Measurements from ENCODE around the gene GIPC1. TPM values are rescaled to one million over a fixed set of nuclear protein-coding genes. Genes with fewer than 3 reads are reported as not detected.
A peak's percentile ranks its signal among the peaks of the same experiment; 100 is the strongest.

Gene GIPC1
- total and polyA plus RNA-seq, 9 of the 15 experiments (the other 6 are each of a cell fraction or from before 2014, with no cell fraction given) = 0.49 to 54.7 (median 24.8) TPM

DNA sequence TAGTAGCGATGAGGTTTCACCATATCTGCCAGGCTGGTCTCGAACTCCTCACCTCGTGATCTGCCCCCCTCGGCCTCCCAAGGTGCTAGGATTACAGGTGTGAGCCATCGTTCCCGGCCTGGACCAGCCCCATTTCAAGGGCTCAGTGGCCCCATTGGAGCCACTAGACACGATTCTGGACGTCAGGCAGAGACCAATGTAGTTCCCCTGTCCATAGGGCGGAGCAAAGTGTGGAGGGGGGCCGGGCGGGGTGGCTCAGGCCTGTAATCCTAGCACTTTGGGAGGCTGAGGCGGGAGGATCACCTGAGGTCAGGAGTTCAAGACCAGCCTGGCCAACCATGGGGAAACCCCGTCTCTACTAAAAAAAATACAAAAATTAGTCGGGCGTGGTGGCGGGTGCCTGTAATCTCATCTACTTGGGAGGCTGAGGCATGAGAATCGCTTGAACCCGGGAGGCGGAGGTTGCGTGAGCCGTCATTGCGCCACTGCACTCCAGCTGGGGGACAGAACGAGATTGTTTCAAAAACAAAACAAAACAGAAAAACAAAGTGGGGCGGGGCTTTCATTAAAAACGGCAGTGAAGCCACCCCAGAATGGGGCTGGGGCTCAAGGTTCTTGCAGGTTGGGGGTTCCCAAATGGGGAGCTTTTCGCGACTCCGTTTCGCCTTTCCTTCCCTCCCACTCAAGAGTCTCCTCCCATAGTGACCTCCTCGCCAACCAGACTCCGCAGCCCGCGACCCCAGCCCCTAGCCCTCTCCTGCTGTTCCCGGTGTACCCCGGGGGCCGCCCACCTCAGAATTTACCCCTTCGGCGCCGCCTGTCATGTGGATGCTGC is 32.7 kb upstream of the GIPC1 start (continued):
- peak; percentile 50; the same call in 1 of the 2 replicates for TF ChIP-seq SMARCA4 (IDR thresholded peaks at IDR 0.05)
- peak; percentile 88 for TF ChIP-seq SMARCA5 (IDR thresholded peaks at IDR 0.05)
- peak; percentile 34 for TF ChIP-seq EP400 (IDR thresholded peaks at IDR 0.05)
- TF ChIP-seq SMARCE1 (IDR thresholded peaks at IDR 0.05) = peak; percentile 35; the same call in 1 of the 2 replicates
- TF ChIP-seq FOXK1 (CRISPR knock-in tag; IDR thresholded peaks at IDR 0.05; ENCODE audit: borderline replicate concordance) = 0 out of 2 replicates have a peak, but pooled peaks have one; percentile 17
- peak; percentile 95 for TF ChIP-seq BCOR (IDR thresholded peaks at IDR 0.05)
- TF ChIP-seq SIN3B (IDR thresholded peaks at IDR 0.05; ENCODE audit: low read depth) = no peak
- TF ChIP-seq DPF2 (IDR thresholded peaks at IDR 0.05) = peak; percentile 65
- no peak for TF ChIP-seq TEAD1 (CRISPR knock-in tag; IDR thresholded peaks at IDR 0.05)
- no peak for TF ChIP-seq MLLT1 (IDR thresholded peaks at IDR 0.05)
- no peak for TF ChIP-seq NUFIP1 (IDR thresholded peaks at IDR 0.05; ENCODE audit: partially characterized antibody)
- TF ChIP-seq, protein P1, sequence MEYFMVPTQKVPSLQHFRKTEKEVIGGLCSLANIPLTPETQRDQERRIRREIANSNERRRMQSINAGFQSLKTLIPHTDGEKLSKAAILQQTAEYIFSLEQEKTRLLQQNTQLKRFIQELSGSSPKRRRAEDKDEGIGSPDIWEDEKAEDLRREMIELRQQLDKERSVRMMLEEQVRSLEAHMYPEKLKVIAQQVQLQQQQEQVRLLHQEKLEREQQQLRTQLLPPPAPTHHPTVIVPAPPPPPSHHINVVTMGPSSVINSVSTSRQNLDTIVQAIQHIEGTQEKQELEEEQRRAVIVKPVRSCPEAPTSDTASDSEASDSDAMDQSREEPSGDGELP (CRISPR knock-in tag; IDR thresholded peaks at IDR 0.05; ENCODE audit: borderline replicate concordance) = peak; percentile 70; the same call in 1 of the 2 replicates
- no peak for TF ChIP-seq DIDO1 (tag; IDR thresholded peaks at IDR 0.05; ENCODE audit: low read depth)
- 0 out of 2 replicates have a peak, but pooled peaks have one; percentile 9 for TF ChIP-seq TEAD4 (IDR thresholded peaks at IDR 0.05; ENCODE audit: low read length)
- TF ChIP-seq TEAD4 (CRISPR knock-in tag; IDR thresholded peaks at IDR 0.05; ENCODE audit: borderline replicate concordance) = no peak
- peak; percentile 66 for TF ChIP-seq ARID1B (IDR thresholded peaks at IDR 0.05)
- TF ChIP-seq CC2D1A (IDR thresholded peaks at IDR 0.05) = peak; percentile 66
- no peak for TF ChIP-seq EZH2 (IDR thresholded peaks at IDR 0.05; ENCODE audit: borderline replicate concordance, low read depth, low read length)
- 0 out of 2 replicates have a peak, but pooled peaks have one; percentile 3 for TF ChIP-seq PHB2 (IDR thresholded peaks at IDR 0.05; ENCODE audit: low read depth)
- TF ChIP-seq NFYB (IDR thresholded peaks at IDR 0.05; ENCODE audit: extremely low read depth, insufficient read length) = no peak
- TF ChIP-seq, protein P2, sequence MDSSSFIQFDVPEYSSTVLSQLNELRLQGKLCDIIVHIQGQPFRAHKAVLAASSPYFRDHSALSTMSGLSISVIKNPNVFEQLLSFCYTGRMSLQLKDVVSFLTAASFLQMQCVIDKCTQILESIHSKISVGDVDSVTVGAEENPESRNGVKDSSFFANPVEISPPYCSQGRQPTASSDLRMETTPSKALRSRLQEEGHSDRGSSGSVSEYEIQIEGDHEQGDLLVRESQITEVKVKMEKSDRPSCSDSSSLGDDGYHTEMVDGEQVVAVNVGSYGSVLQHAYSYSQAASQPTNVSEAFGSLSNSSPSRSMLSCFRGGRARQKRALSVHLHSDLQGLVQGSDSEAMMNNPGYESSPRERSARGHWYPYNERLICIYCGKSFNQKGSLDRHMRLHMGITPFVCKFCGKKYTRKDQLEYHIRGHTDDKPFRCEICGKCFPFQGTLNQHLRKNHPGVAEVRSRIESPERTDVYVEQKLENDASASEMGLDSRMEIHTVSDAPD (CRISPR knock-in tag; IDR thresholded peaks at IDR 0.05) = no peak
- peak; percentile 85 for TF ChIP-seq CEBPB (tag; IDR thresholded peaks at IDR 0.05)
- no peak for TF ChIP-seq ZNF184 (CRISPR knock-in tag; IDR thresholded peaks at IDR 0.05)

Data from K562 (cell line).